Raji (cell line): ENCODE data around the gene RENBP.

Source experiments
- POLR2A ChIP-seq: IDR thresholded peaks from 2 replicates; pipeline ENCODE4 v1.6.1; 2011; ENCODE audit warnings: low read depth, low read length, control low read depth; ENCODE audit not compliant: insufficient read depth

RENBP gene

GRCh38 chrX:153951683-153952372 is 7.4 kb upstream of the RENBP start:
- TF ChIP-seq POLR2A: no peak

- TF ChIP-seq POLR2A: no peak
Measured at GRCh38 chrX:153950127-153950526, 5.7 kb upstream of the RENBP start.

- TF ChIP-seq POLR2A: no peak
Measured at GRCh38 chrX:153948847-153949805, 4.7 kb upstream of the RENBP start.

GRCh38 chrX:153948002-153948466 is 3.6 kb upstream of the RENBP start:
- TF ChIP-seq POLR2A: no peak

- TF ChIP-seq POLR2A: no peak
Measured at GRCh38 chrX:153947009-153947769, 2.7 kb upstream of the RENBP start.

- no peak for TF ChIP-seq POLR2A
Measured at GRCh38 chrX:153945956-153946943, 1.8 kb upstream of the RENBP start.

- TF ChIP-seq POLR2A: no peak
Measured at GRCh38 chrX:153944800-153945150, 332 bp upstream of the RENBP start.

GRCh38 chrX:153941336-153942252 is 2.8 kb downstream of the RENBP start:
- TF ChIP-seq POLR2A: no peak

- no peak for TF ChIP-seq POLR2A
Measured at GRCh38 chrX:153939573-153939972, 4.9 kb downstream of the RENBP start.

GRCh38 chrX:153938226-153938786 is 6.1 kb downstream of the RENBP start:
- TF ChIP-seq POLR2A: no peak

GRCh38 chrX:153937056-153937455 is 7.4 kb downstream of the RENBP start:
- TF ChIP-seq POLR2A: no peak

- no peak for TF ChIP-seq POLR2A
Measured at GRCh38 chrX:153935326-153935851, 9.1 kb downstream of the RENBP start.
